Activated CD8-positive, alpha-beta T cell treated with anti-CD3 and anti-CD28 coated beads for 36 hours (primary cell): ENCODE results near the gene KDM4F. TPM values are rescaled to one million over a fixed set of nuclear protein-coding genes. Genes with fewer than 3 reads are reported as not detected.

Experiments
- ATAC-seq: fragments of 200-7000 bp; cut with Tn5 transposase; one replicate; pipeline ENCODE4 v1.10.0; 2021; ENCODE audit warnings: mild to moderate bottlenecking, moderate library complexity
- CTCF ChIA-PET: fragments of 350-600 bp; sonication (Branson Sonifier 250); formaldehyde crosslinking; loops from one replicate; lab custom pipeline; 2021; ENCODE audit warnings: antibody characterized with exemption; lab: Charles Lee
- POLR2A ChIA-PET: fragments of 350-600 bp; sonication (Branson Sonifier 250); formaldehyde crosslinking; loops from one replicate; lab custom pipeline; 2021; ENCODE audit warnings: antibody characterized with exemption; lab: Charles Lee
- DNase-seq: peaks from one replicate; pipeline ENCODE4 v3.0.0-alpha.2; 2020
- H3K27ac Mint-ChIP-seq: one replicate; pipeline ENCODE4 v1.8.0; 2021; ENCODE audit warnings: mild to moderate bottlenecking, mixed read lengths
- H3K27me3 Mint-ChIP-seq: one replicate; pipeline ENCODE4 v1.8.0; 2021; ENCODE audit warnings: mixed read lengths
- H3K36me3 Mint-ChIP-seq: one replicate; pipeline ENCODE4 v1.8.0; 2021; ENCODE audit warnings: low read depth, mixed read lengths
- H3K4me1 Mint-ChIP-seq: one replicate; pipeline ENCODE4 v1.8.0; 2021; ENCODE audit warnings: low read depth, mixed read lengths
- H3K4me3 Mint-ChIP-seq: one replicate; pipeline ENCODE4 v1.8.0; 2021; ENCODE audit warnings: mild to moderate bottlenecking, moderate library complexity, mixed read lengths
- H3K9me3 Mint-ChIP-seq: one replicate; pipeline ENCODE4 v1.8.0; 2021; ENCODE audit warnings: mixed read lengths
- intact Hi-C: fragments of 100-400 bp; cut with micrococcal nuclease; formaldehyde crosslinking; loops from one replicate; pipeline ENCODE4 v1.10.0; 2022
- total RNA-seq, 2 experiments: library from RNA; stranded (reverse); gene quantifications; one replicate each; pipeline ENCODE4 v1.2.3, GENCODE V29; 2021
- TF ChIP-seq, protein P1 (sequence below): fragments of 200-600 bp; IDR thresholded peaks from one replicate; pipeline ENCODE4 v1.8.0; 2022; ENCODE audit warnings: antibody characterized with exemption, mild to moderate bottlenecking

The KDM4F gene
- total RNA-seq, 2 experiments from 2014 or later: not detected

DNA sequence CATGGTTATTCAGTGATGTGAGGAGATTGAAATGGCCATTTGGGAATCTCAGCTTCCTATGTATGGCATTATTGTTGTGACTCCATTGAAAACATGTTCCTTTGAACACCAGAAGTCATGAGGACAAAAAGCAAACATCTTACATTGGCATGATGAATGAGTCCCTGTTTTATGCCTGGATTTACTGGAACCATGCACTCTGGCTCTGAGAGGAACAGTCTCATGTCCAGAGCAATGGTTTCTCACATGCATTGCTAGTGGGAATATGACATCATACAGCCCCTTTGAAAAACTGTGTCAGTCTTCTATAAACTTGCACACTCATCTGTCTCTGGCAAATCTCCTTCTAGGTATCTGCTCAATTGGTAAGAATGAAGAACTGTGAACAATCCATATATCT is 3.4 kb upstream of the KDM4F start:
- no peak for ATAC-seq

DNA sequence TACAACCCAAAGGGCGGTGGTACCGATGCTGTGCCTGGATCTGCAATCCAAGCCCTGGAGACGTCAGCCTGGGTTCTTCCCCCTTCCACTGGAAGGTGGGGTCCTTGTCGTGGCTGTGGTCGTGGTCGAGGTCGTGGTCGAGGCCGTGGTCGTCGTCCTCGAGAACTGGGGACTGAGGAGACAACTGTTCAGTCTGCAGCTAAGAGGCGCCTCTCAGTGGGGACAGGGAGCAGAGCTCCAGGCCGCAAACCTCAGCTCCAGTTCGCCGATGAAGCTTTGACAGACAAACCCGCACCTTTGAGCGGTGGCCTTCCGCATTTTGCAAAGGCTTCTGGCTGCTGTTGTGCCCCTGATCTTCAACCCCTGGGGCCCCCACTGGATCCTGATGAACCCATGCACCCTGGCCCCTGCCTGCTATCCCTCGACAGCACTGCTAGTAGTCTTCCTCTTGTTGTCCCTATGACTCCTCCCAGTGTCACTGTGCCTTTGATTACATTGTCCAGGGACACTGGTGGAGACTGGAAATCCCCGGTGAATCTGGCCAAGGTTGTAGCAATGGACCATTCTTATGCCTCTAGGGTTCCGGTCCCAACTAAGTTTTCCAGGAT is 1.5 kb downstream of the KDM4F start:
- peaks cover 21% of the 10 kb centered on the region for H3K27me3 Mint-ChIP-seq
- H3K9me3 Mint-ChIP-seq: no peaks in the 10 kb centered on the region
- H3K27ac Mint-ChIP-seq: no peak overlapping the region
- H3K4me1 Mint-ChIP-seq: no peaks in the 10 kb centered on the region
- intact Hi-C loops: no loop called here
- DNase-seq (no peak), ATAC-seq (no peak)
- TF ChIP-seq, protein P1, sequence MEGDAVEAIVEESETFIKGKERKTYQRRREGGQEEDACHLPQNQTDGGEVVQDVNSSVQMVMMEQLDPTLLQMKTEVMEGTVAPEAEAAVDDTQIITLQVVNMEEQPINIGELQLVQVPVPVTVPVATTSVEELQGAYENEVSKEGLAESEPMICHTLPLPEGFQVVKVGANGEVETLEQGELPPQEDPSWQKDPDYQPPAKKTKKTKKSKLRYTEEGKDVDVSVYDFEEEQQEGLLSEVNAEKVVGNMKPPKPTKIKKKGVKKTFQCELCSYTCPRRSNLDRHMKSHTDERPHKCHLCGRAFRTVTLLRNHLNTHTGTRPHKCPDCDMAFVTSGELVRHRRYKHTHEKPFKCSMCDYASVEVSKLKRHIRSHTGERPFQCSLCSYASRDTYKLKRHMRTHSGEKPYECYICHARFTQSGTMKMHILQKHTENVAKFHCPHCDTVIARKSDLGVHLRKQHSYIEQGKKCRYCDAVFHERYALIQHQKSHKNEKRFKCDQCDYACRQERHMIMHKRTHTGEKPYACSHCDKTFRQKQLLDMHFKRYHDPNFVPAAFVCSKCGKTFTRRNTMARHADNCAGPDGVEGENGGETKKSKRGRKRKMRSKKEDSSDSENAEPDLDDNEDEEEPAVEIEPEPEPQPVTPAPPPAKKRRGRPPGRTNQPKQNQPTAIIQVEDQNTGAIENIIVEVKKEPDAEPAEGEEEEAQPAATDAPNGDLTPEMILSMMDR: no peak
- no peak overlapping the region for H3K4me3 Mint-ChIP-seq
- CTCF ChIA-PET: no interaction called here
- POLR2A ChIA-PET: no interaction called here
- no peaks in the 10 kb centered on the region for H3K36me3 Mint-ChIP-seq

More for the DNA sequence above, 3.4 kb upstream of the KDM4F start:
- no peaks in the 10 kb centered on the region for H3K4me1 Mint-ChIP-seq
- POLR2A ChIA-PET: no interaction called here
- H3K4me3 Mint-ChIP-seq: no peak overlapping the region
- DNase-seq: no peak
- H3K36me3 Mint-ChIP-seq: no peaks in the 10 kb centered on the region
- H3K27ac Mint-ChIP-seq: no peak overlapping the region
- TF ChIP-seq, protein P1: no peak
- CTCF ChIA-PET: no interaction called here
- intact Hi-C loops: no loop called here
- H3K9me3 Mint-ChIP-seq: no peaks in the 10 kb centered on the region
- peaks cover 10% of the 10 kb centered on the region for H3K27me3 Mint-ChIP-seq

DNA sequence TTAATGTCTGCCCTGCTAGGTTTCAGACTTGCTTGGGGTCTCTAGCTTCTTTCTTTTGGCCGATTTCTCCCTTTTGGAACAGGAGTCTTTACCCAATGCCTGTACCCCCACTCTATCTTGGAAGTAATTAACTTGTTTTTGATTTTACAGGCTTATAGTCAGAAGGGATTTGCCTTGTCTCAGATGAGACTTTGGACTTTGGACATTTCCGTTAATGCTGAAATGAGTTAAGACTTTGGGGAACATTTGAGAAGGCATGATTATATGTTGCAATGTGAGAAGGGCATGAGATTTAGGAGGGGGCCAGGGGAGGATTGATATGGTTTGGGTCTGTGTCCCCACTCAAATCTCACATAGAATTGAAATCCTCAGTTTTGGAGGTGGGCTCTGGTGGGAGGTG is 5.1 kb downstream of the KDM4F start:
- Mint-ChIP-seq H3K9me3 (no peaks in the 10 kb centered on the region), H3K4me3 (no peak overlapping the region), H3K27me3 (peaks cover 22% of the 10 kb centered on the region), H3K27ac (no peak overlapping the region), H3K36me3 (no peaks in the 10 kb centered on the region), H3K4me1 (no peaks in the 10 kb centered on the region)
- CTCF ChIA-PET: interaction anchor here (1.4 kb wide), 1 partner anchor 13 kb away, joined by 3 read pairs; the partner anchor contains the start of gene SRSF8
- intact Hi-C loops: no loop called here
- TF ChIP-seq, protein P1: no peak
- POLR2A ChIA-PET: no interaction called here
- DNase-seq (no peak), ATAC-seq (no peak)

DNA sequence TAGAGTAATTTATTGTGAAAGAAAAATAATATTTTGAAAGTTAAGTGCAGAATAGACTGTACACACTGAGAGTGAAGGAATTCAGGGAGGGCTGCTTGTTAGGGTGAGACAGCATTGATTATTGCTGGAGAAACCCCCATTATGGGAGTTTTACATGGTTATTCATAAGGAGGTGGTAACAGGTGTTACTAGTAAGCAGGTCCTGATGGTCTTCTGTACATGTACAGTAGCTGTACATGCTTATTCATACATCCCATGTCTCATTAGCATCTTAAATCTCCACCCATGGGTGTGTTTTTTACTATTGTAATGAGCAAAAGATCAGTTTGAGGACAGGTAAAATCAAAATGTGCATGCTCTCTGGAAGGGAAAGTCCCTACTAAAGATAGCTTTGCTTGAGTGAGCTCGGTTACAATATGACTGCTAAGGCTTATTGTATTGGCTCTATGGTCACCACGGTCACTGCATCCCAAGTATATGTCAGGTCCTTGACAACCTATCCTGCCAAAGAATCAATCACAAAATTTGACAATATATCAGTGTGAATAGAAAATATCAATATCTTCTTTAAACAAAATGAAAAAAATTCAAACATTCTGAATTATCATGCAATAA is 6.2 kb downstream of the KDM4F start:
- ChIA-PET CTCF (no interaction called here), POLR2A (no interaction called here)
- ATAC-seq: no peak
- Mint-ChIP-seq H3K4me1 (no peaks in the 10 kb centered on the region), H3K4me3 (no peak overlapping the region), H3K36me3 (no peaks in the 10 kb centered on the region), H3K27ac (no peak overlapping the region), H3K9me3 (no peaks in the 10 kb centered on the region), H3K27me3 (peaks cover 22% of the 10 kb centered on the region)
- no peak for DNase-seq
- intact Hi-C loops: no loop called here
- TF ChIP-seq, protein P1: no peak

DNA sequence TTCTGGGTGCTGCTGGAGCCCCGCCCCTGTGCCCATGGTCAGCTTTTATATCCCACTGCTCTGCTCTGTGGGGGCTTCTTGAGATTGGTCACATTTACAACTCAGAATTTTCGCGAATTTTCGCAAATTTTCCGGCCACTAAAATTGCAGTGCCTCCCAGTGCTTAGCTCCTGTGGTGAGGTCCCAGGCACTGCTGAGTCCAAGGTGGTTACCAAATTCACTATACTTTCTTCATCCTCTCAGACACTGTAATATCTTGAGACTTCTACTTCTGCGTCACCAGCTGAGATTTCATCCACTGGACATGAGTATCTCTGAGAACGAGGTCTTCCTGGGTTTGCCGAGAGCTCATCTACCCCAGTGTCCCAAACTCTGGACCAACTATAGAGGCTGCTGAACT is 8.7 kb downstream of the KDM4F start:
- Mint-ChIP-seq H3K9me3 (no peaks in the 10 kb centered on the region), H3K27me3 (peaks cover 18% of the 10 kb centered on the region), H3K27ac (no peak overlapping the region), H3K4me1 (no peaks in the 10 kb centered on the region), H3K4me3 (no peak overlapping the region), H3K36me3 (no peaks in the 10 kb centered on the region)
- ChIA-PET CTCF (interaction anchor here (1.1 kb wide), 1 partner anchor 9 kb away, joined by 3 read pairs; no protein-coding TSS in a partner anchor), POLR2A (no interaction called here)
- DNase-seq (no peak), ATAC-seq (no peak)
- TF ChIP-seq, protein P1: no peak
- intact Hi-C loops: no loop called here
